HepG2 (cell line): Measurements from ENCODE around the gene ZNF222. TPM values are rescaled to one million over a fixed set of nuclear protein-coding genes. Genes with fewer than 3 reads are reported as not detected.

ENCODE experiments used
- ARID5B ChIP-seq: IDR thresholded peaks from 2 replicates; pipeline ENCODE4 v1.4.0; 2020; ENCODE audit warnings: mild to moderate bottlenecking, missing genetic modification reagents
- CREM ChIP-seq, 2 experiments: sonication (generic) in 1 of 2; formaldehyde crosslinking in 1 of 2; IDR thresholded peaks; 2 replicates each; pipeline versions ENCODE4 v1.4.0 to v1.6.1; 2016 to 2020; ENCODE audit warnings: antibody characterized with exemption in 1 of 2, mild to moderate bottlenecking in 1 of 2, missing genetic modification reagents in 1 of 2
- FLYWCH1 ChIP-seq: sonication (generic); formaldehyde crosslinking; IDR thresholded peaks from 2 replicates; pipeline ENCODE4 v1.8.1; 2023; ENCODE audit warnings: mild to moderate bottlenecking, missing genetic modification reagents
- GLMP ChIP-seq: sonication (generic); formaldehyde crosslinking; IDR thresholded peaks from 2 replicates; pipeline ENCODE4 v1.9.0; 2021; ENCODE audit warnings: missing genetic modification reagents, mild to moderate bottlenecking, borderline replicate concordance
- MAZ ChIP-seq, 2 experiments: sonication (generic) in 1 of 2; formaldehyde crosslinking in 1 of 2; IDR thresholded peaks; 2 replicates each; pipeline versions ENCODE4 v1.5.0 to v1.6.1; 2012 to 2020; ENCODE audit warnings: low read depth in 2 of 2, mild to moderate bottlenecking in 2 of 2, borderline replicate concordance in 1 of 2, improper control_type of control experiment in 1 of 2, low read length in 1 of 2, missing genetic modification reagents in 1 of 2, moderate library complexity in 1 of 2
- NCOA1 ChIP-seq: sonication (generic); formaldehyde crosslinking; IDR thresholded peaks from 2 replicates; pipeline ENCODE4 v1.9.0; 2021; ENCODE audit warnings: missing genetic modification reagents
- PHF5A ChIP-seq: IDR thresholded peaks from one replicate; pipeline ENCODE4 v1.6.1; 2018; ENCODE audit warnings: low read depth, missing genetic modification reagents; ENCODE audit not compliant: unreplicated experiment
- PRDM15 ChIP-seq: sonication (generic); formaldehyde crosslinking; IDR thresholded peaks from 2 replicates; pipeline ENCODE4 v1.4.0; 2020; ENCODE audit warnings: missing genetic modification reagents
- SALL2 ChIP-seq: sonication (generic); formaldehyde crosslinking; IDR thresholded peaks from 2 replicates; pipeline ENCODE4 v1.8.1; 2023; ENCODE audit warnings: mild to moderate bottlenecking, missing genetic modification reagents, inconsistent platforms
- ZFP37 ChIP-seq: sonication (generic); formaldehyde crosslinking; IDR thresholded peaks from 2 replicates; pipeline ENCODE4 v1.4.0; 2020; ENCODE audit warnings: missing genetic modification reagents, borderline replicate concordance
- ZNF143 ChIP-seq: sonication (generic); formaldehyde crosslinking; IDR thresholded peaks from 2 replicates; pipeline ENCODE4 v1.4.0; 2020; ENCODE audit warnings: missing genetic modification reagents
- ZNF432 ChIP-seq: sonication (generic); formaldehyde crosslinking; IDR thresholded peaks from 2 replicates; pipeline ENCODE4 v1.5.0; 2020; ENCODE audit warnings: missing genetic modification reagents, mild to moderate bottlenecking, borderline replicate concordance
- ZNF496 ChIP-seq: sonication (generic); formaldehyde crosslinking; IDR thresholded peaks from 2 replicates; pipeline ENCODE4 v1.8.1; 2023; ENCODE audit warnings: mild to moderate bottlenecking, moderate library complexity, missing genetic modification reagents; ENCODE audit not compliant: insufficient replicate concordance
- ZNF546 ChIP-seq: sonication (generic); formaldehyde crosslinking; conservative IDR thresholded peaks from 2 replicates; pipeline ENCODE4 v1.8.1; 2023; ENCODE audit warnings: mild to moderate bottlenecking, missing genetic modification reagents
- ZNF660 ChIP-seq: sonication (generic); formaldehyde crosslinking; IDR thresholded peaks from 2 replicates; pipeline ENCODE4 v1.5.1; 2020; ENCODE audit warnings: mild to moderate bottlenecking, low read depth, missing genetic modification reagents, borderline replicate concordance
- ZNF678 ChIP-seq: sonication (generic); formaldehyde crosslinking; IDR thresholded peaks from 2 replicates; pipeline ENCODE4 v1.4.0; 2020; ENCODE audit warnings: mild to moderate bottlenecking, missing genetic modification reagents
- ZNF770 ChIP-seq: sonication (generic); formaldehyde crosslinking; IDR thresholded peaks from 2 replicates; pipeline ENCODE4 v1.5.0; 2020; ENCODE audit warnings: mild to moderate bottlenecking, missing genetic modification reagents
- polyA plus RNA-seq, 8 experiments: library from polyadenylated mRNA; depleted of rRNA in 3 of 8; stranded (reverse) in 7 of 8; unstranded in 1 of 8; fragments of >200 nt; fragmentation: Illumina TruSeq in 4 of 8; extraction: Trizol in 4 of 8; gene quantifications; 2 replicates each; pipeline versions ENCODE4 v1.2.1 to v1.2.3, GENCODE V29; 2011 to 2016; ENCODE audit warnings: low read depth in 4 of 8, missing spikeins in 1 of 8, mixed read lengths in 1 of 8; ENCODE audit not compliant: insufficient read depth in 1 of 8
- total RNA-seq, 5 experiments: library from RNA; depleted of rRNA; stranded (reverse); fragments of >200 nt; fragmentation: Illumina TruSeq; extraction: Trizol; gene quantifications; 2 replicates each; pipeline ENCODE4 v1.2.3, GENCODE V29; 2016; ENCODE audit warnings: low read depth in 1 of 5

Gene ZNF222
- total and polyA plus RNA-seq, 2 of the 13 experiments (the other 11 are each of a cell fraction or from before 2014, with no cell fraction given), result 2.2 to 6.2 TPM

GRCh38 chr19:44071824-44072542, 46.8 kb downstream of the ZNF222 start, which contains the start of gene ZNF284 (continued):
- TF ChIP-seq PRDM15 (CRISPR knock-in tag) (no peak), ZNF546 (CRISPR knock-in tag) (0 out of 2 replicates have a peak, but pooled peaks have one; percentile 31), MAZ (IDR thresholded peaks at IDR 0.05; ENCODE audit: borderline replicate concordance, low read depth, low read length) (peak; percentile 90), MAZ (CRISPR knock-in tag; IDR thresholded peaks at IDR 0.05; ENCODE audit: low read depth) (peak; percentile 77; the same call in 1 of the 2 replicates), PHF5A (CRISPR knock-in tag) (peak; percentile 68), FLYWCH1 (CRISPR knock-in tag) (no peak), CREM (IDR thresholded peaks at IDR 0.05) (peak; percentile 98), CREM (CRISPR knock-in tag; IDR thresholded peaks at IDR 0.05) (no peak), GLMP (no peak), ZFP37 (CRISPR knock-in tag) (no peak), ZNF432 (CRISPR knock-in tag) (no peak), ARID5B (CRISPR knock-in tag) (peak; percentile 47), ZNF678 (no peak), NCOA1 (CRISPR knock-in tag) (no peak), ZNF660 (no peak), ZNF496 (CRISPR knock-in tag) (no peak), SALL2 (CRISPR knock-in tag) (peak; percentile 35; the same call in 1 of the 2 replicates), ZNF770 (0 out of 2 replicates have a peak, but pooled peaks have one; percentile 33), ZNF143 (peak; percentile 98)
